Epithelial cell of proximal tubule (primary cell): Measurements from ENCODE around the gene ARID3C. TPM values are rescaled to one million over a fixed set of nuclear protein-coding genes. Genes with fewer than 3 reads are reported as not detected.

Experiments
- DNase-seq: peaks from one replicate; pipeline ENCODE4 v3.0.0-alpha.2; 2011; ENCODE audit warnings: low read depth
- H3K4me3 ChIP-seq: 2 replicates; pipeline ENCODE4 v1.5.1; 2011; ENCODE audit warnings: low read depth, mild to moderate bottlenecking, low read length
- total RNA-seq: library from RNA; depleted of rRNA; stranded (reverse); fragments of >200 nt; gene quantifications from 2 replicates; pipeline ENCODE4 v1.2.3, GENCODE V29; 2015
- TF ChIP-seq, protein P1 (sequence below): conservative IDR thresholded peaks from 2 replicates; pipeline ENCODE4 v1.5.1; 2012; ENCODE audit warnings: low read depth, mild to moderate bottlenecking, low read length

Gene ARID3C
- total RNA-seq, 1 donor from 2014 or later = not detected

DNA sequence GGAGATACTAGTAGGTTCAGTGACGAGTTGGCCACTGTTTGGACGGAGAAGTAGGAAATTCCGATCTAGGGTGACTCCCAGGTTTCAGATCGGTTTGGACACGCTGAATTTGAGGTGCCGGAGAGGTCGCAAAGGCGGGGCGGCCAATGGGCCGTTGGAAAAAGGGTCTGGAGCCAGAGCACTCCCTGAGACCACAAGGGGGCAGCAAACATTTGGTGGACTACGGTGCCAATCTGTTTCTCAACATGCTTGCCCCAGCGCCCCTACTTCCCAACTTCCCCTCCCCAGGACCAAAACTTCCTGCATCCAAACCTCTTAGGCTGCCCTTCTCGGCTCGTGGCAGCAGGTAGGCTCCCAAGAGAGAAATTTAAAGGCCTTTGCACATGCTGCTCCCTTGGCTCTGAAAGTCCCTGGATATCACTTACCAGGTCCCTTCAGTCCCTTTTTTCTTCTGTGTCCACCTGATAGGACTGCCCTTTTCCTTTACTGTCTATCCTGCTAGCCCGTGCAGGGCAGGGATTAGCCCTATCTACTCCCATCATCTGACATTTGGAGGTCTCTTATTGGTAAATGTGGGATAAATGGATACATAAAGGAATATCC lies 16.0 kb downstream of the ARID3C start:
- H3K4me3 ChIP-seq = peak overlapping the region; percentile 81
- DNase-seq = no peak
- TF ChIP-seq, protein P1, sequence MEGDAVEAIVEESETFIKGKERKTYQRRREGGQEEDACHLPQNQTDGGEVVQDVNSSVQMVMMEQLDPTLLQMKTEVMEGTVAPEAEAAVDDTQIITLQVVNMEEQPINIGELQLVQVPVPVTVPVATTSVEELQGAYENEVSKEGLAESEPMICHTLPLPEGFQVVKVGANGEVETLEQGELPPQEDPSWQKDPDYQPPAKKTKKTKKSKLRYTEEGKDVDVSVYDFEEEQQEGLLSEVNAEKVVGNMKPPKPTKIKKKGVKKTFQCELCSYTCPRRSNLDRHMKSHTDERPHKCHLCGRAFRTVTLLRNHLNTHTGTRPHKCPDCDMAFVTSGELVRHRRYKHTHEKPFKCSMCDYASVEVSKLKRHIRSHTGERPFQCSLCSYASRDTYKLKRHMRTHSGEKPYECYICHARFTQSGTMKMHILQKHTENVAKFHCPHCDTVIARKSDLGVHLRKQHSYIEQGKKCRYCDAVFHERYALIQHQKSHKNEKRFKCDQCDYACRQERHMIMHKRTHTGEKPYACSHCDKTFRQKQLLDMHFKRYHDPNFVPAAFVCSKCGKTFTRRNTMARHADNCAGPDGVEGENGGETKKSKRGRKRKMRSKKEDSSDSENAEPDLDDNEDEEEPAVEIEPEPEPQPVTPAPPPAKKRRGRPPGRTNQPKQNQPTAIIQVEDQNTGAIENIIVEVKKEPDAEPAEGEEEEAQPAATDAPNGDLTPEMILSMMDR = peak; percentile 93

DNA sequence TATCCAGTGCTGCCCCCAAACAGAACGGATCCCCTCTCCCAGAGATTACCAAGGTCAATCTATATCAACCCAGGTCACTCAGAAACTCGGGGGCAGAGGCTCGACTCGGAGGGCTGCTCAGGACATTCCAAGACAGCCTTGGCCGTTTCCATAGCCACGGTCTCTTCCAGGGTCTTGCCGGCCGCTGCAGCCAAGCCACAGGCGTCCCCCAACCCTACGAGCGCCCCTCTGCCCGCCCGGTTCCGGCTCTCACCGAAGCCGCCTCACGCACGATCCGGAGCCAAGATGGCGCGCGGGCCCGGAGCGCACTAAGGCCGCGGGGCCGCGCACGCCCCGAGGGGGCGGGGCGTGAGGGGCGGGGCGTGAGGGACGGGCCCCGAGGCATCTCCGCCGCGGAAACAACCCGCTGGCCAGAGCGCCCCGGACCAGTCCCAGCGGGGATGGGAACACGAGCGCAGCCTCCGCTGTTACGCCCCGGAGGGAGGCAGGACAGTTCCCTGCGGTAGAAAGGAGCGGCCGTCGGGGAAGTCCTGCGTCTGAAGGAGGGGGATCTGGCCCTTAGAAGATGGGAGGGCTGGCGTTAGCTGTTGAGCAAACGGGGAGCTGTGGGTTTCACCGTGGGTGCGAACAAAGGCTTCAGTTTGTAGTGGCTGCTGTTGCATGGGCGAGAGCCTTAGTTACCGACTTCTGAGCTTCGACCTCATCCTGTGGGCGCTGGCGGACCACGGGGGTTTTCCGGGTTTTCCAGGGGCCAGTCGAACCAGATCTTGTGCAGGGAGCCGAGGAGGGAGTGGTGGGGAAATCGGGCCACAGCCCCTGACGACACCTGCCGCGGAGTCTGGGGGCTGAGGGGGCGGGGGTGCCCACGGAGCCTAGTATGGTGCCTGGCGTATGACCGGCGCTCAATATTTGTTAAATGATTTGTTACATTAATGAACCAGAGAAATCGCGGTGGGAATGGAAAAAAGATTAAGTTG lies 16.8 kb downstream of the ARID3C start, which contains the start of gene RPP25L:
RPP25L (minus strand) TSS at position 287 of the 977 bp plus-strand sequence. CDS start 801 bp downstream, outside the sequence.
- DNase-seq = no peak
- TF ChIP-seq, protein P1 = no peak

GRCh38 chr9:34611251-34611810 lies 17.5 kb downstream of the ARID3C start:
- H3K4me3 ChIP-seq = peak overlapping the region; percentile 81
- no peak for DNase-seq
- TF ChIP-seq, protein P1 = peak; percentile 5

More for the DNA sequence above, 16.8 kb downstream of the ARID3C start, which contains the start of gene RPP25L:
- H3K4me3 ChIP-seq = peak within 1 kb of the TSS; percentile 81

GRCh38 chr9:34610434-34611206 lies 18.2 kb downstream of the ARID3C start:
- TF ChIP-seq, protein P1 = no peak
- H3K4me3 ChIP-seq = peak overlapping the region; percentile 81

DNA sequence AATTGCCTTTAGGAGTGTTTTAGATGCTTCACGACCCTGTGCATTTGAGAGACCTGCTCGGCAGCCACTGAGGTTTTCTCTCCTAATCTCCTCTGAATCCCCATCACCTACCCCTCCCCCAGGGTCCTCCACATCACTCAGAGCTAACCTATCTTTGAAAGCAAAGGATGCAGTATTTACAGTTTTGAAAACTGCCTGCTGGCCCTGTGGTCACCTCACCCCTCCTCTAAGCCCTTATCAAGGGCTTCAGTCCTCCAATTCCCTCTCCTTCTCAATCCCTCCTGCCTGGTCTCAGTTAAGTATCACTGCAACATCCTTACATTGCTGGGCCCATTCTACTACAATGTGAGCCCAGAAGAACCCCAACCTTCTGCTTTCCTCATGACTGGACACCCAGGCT lies 21.5 kb downstream of the ARID3C start:
- no peak overlapping the region for H3K4me3 ChIP-seq
- TF ChIP-seq, protein P1 = no peak
- no peak for DNase-seq

More at GRCh38 chr9:34610434-34611206, 18.2 kb downstream of the ARID3C start:
- no peak for DNase-seq

DNA sequence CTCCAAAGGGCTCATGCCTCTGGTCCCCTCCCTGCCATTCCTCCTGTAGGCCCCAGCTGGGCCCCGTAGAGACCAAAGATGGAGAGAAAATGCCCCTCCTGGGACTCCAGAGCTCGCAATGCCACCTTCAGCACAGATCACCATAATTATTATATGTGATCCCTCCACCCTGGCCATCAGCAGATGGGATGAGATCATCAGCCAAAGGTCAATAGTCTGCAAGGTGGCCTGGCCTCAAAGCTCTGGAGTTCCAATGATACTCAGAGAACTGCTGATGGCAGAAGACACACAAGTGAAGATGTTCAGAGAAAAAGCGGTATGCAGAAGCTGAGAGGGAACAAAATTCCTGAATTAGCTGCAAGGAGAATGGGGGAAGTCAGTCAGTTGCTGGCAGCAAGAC lies 22.0 kb downstream of the ARID3C start:
- DNase-seq = no peak
- H3K4me3 ChIP-seq = no peak overlapping the region
- TF ChIP-seq, protein P1 = no peak
